K562 (cell line): Measurements from ENCODE around the gene EEF1A2. TPM values are rescaled to one million over a fixed set of nuclear protein-coding genes. Genes with fewer than 3 reads are reported as not detected.

Experiments used
- ATAC-seq: fragments of 200-7000 bp; cut with Tn5 transposase; 3 replicates; pipeline ENCODE4 v1.9.1; 2020; ENCODE audit warnings: moderate library complexity
- BruUV-seq: library from RNA; stranded (reverse); fragments of 400-500 nt; replicated peaks from 2 replicates; lab custom pipeline; 2021; lab: Mats Ljungman, UMichigan
- CTCF ChIA-PET: fragments of 300-600 bp; formaldehyde crosslinking; extraction: SDS; loops from one replicate; lab custom pipeline; 2021; ENCODE audit warnings: low intra/inter-chr PET ratio; lab: Yijun Ruan, JAX
- POLR2A ChIA-PET: fragments of 300-600, 350-650 bp; sonication (Branson Sonifier 250); formaldehyde crosslinking; extraction: SDS; loops from one replicate; lab custom pipeline; 2021; ENCODE audit warnings: antibody characterized with exemption, inconsistent platforms; lab: Yijun Ruan, JAX
- DNase-seq, 4 experiments: peaks; one replicate each; pipeline versions ENCODE4 v3.0.0 to v3.0.0-alpha.2; 2011 to 2018; ENCODE audit warnings: low spot score in 3 of 4, mixed read lengths in 3 of 4; ENCODE audit errors: extremely low read depth in 1 of 4
- FAIRE-seq: peaks from 2 replicates; lab custom pipeline; 2011; peaks lifted over from hg19 to GRCh38; lab: Jason Lieb, UNC
- H2AFZ ChIP-seq: 2 replicates; pipeline ENCODE4 v1.6.0; 2011; ENCODE audit warnings: low read depth, low read length, control low read depth, inconsistent platforms
- H3K27ac ChIP-seq: fragments of 200-600 bp; 3 replicates; pipeline ENCODE4 v1.8.0; 2011; ENCODE audit warnings: low read depth, mild to moderate bottlenecking, control low read depth, inconsistent platforms, low read length, moderate library complexity, mixed read lengths; ENCODE audit errors: extremely low read depth
- H3K27me3 ChIP-seq, 2 experiments: fragments of 300-600 bp in 1 of 2; 2 replicates in 1 of 2; 3 replicates in 1 of 2; pipeline versions ENCODE4 v1.6.0 to v1.8.0; 2011; ENCODE audit warnings: inconsistent platforms in 2 of 2, low read length in 2 of 2, mild to moderate bottlenecking in 1 of 2, mixed read lengths in 1 of 2, moderate library complexity in 1 of 2; ENCODE audit not compliant: control insufficient read depth in 2 of 2, insufficient read depth in 2 of 2
- H3K36me3 ChIP-seq: fragments of 300-600 bp; 3 replicates; pipeline ENCODE4 v1.8.0; 2011; ENCODE audit warnings: mild to moderate bottlenecking, low read length, inconsistent platforms; ENCODE audit not compliant: control insufficient read depth, insufficient read depth
- H3K4me1 ChIP-seq, 2 experiments: fragments of 200-600 bp in 1 of 2; replicated peaks in 1 of 2; 2 replicates in 1 of 2; 3 replicates in 1 of 2; pipeline versions ENCODE4 v1.5.1 to v1.8.0; 2011; ENCODE audit warnings: inconsistent platforms in 2 of 2, low read length in 2 of 2, mild to moderate bottlenecking in 1 of 2, mixed read lengths in 1 of 2, moderate library complexity in 1 of 2; ENCODE audit not compliant: control insufficient read depth in 2 of 2, insufficient read depth in 2 of 2
- H3K4me2 ChIP-seq: 2 replicates; pipeline ENCODE4 v1.6.1; 2011; ENCODE audit warnings: low read length, control low read depth, inconsistent platforms, mixed read lengths; ENCODE audit not compliant: insufficient read depth
- H3K4me3 ChIP-seq: fragments of 200-600 bp; sonication (generic), shearing (Covaris generic); 2 replicates; pipeline ENCODE4 v1.5.1; 2016; ENCODE audit warnings: control low read depth, inconsistent platforms
- H3K79me2 ChIP-seq: fragments of 200-600 bp; 3 replicates; pipeline ENCODE4 v1.8.0; 2011; ENCODE audit warnings: low read length, inconsistent platforms; ENCODE audit not compliant: control insufficient read depth, insufficient read depth
- H3K9ac ChIP-seq, 2 experiments: 2 replicates each; pipeline versions ENCODE4 v1.6.0 to v1.6.1; 2011; ENCODE audit warnings: low read depth in 2 of 2, low read length in 2 of 2, control low read depth in 1 of 2, inconsistent platforms in 1 of 2, mild to moderate bottlenecking in 1 of 2, mixed read lengths in 1 of 2; ENCODE audit not compliant: insufficient read depth in 1 of 2
- H3K9me1 ChIP-seq: one replicate; pipeline ENCODE4 v1.6.0; 2011; ENCODE audit warnings: inconsistent platforms, mild to moderate bottlenecking, low read length, moderate library complexity; ENCODE audit not compliant: control insufficient read depth, insufficient read depth
- H3K9me3 ChIP-seq: replicated peaks from 2 replicates; pipeline ENCODE4 v1.5.1; 2011; ENCODE audit warnings: low read depth, low read length, inconsistent platforms; ENCODE audit not compliant: control insufficient read depth, insufficient read depth
- H4K20me1 ChIP-seq: replicated peaks from 2 replicates; pipeline ENCODE4 v1.6.1; 2011; ENCODE audit warnings: low read length, inconsistent platforms, mixed read lengths; ENCODE audit not compliant: control insufficient read depth, insufficient read depth
- KDM5B ChIP-seq: fragments of 200-600 bp; sonication (generic); IDR thresholded peaks from 2 replicates; pipeline ENCODE4 v1.6.1; 2012; ENCODE audit warnings: low read depth, mild to moderate bottlenecking, moderate library complexity, low read length, control low read depth, inconsistent platforms; ENCODE audit not compliant: insufficient replicate concordance
- NFE2 ChIP-seq: IDR thresholded peaks from 2 replicates; pipeline ENCODE4 v1.6.1; 2014; ENCODE audit warnings: antibody characterized with exemption, low read depth
- POLR2AphosphoS2 ChIP-seq: IDR thresholded peaks from 2 replicates; pipeline ENCODE4 v1.6.1; 2012; ENCODE audit warnings: low read length, improper control_type of control experiment
- POLR2G ChIP-seq: fragments of 200-400 bp; formaldehyde crosslinking; IDR thresholded peaks from 2 replicates; pipeline ENCODE4 v1.6.1; 2017; ENCODE audit warnings: low read depth, mild to moderate bottlenecking, antibody characterized with exemption, low read length, moderate library complexity
- YY1 ChIP-seq, 3 experiments: IDR thresholded peaks; 2 replicates each; pipeline ENCODE4 v1.6.1; 2011; ENCODE audit warnings: low read length in 2 of 3, mild to moderate bottlenecking in 2 of 3, moderate library complexity in 2 of 3, borderline replicate concordance in 1 of 3, control low read depth in 1 of 3, low read depth in 1 of 3; ENCODE audit not compliant: insufficient read depth in 3 of 3, insufficient replicate concordance in 2 of 3, control insufficient read depth in 1 of 3, insufficient read length in 1 of 3; ENCODE audit errors: extremely low read depth in 1 of 3
- ZNF785 ChIP-seq: fragments of 250-450 bp; sonication (Bioruptor Pico); IDR thresholded peaks from 2 replicates; pipeline ENCODE4 v1.4.0; 2020; ENCODE audit warnings: mild to moderate bottlenecking
- ZNF830 ChIP-seq: fragments of 250-450 bp; sonication (Bioruptor Pico); IDR thresholded peaks from 2 replicates; pipeline ENCODE4 v1.5.0; 2021; ENCODE audit warnings: mild to moderate bottlenecking
- WGBS: fragments of 100-300 bp; shearing (Covaris generic); methylation state at CpG from one replicate; pipeline ENCODE4 v1.1.6; 2016; ENCODE audit warnings: low coverage, mixed read lengths; ENCODE audit not compliant: insufficient coverage; ENCODE audit errors: missing lambda C conversion rate; 5-methylcytosine and 5-hydroxymethylcytosine counted together
- in situ Hi-C: fragments of 300-500 bp; cut with MboI; formaldehyde crosslinking; loops from 4 replicates; pipeline ENCODE4 v1.15.0; 2018; ENCODE audit warnings: inconsistent platforms, mixed read lengths
- intact Hi-C: fragments of 100-400 bp; cut with micrococcal nuclease; formaldehyde crosslinking; loops from 2 replicates; pipeline ENCODE4 v1.14.2; 2022
- polyA plus RNA-seq, 8 experiments: library from polyadenylated mRNA; depleted of rRNA in 4 of 8; stranded (reverse) in 5 of 8; unstranded in 3 of 8; fragments of >200 nt; fragmentation: Nextera tagmentation in 2 of 8; fragmentation: Illumina TruSeq in 1 of 8; extraction: Ambion mirVana in 2 of 8; extraction: Trizol in 1 of 8; gene quantifications; 2 replicates each; pipeline versions ENCODE4 v1.2.1 to v1.2.3, GENCODE V29; 2011 to 2014; ENCODE audit warnings: inconsistent platforms in 1 of 8, missing spikeins in 1 of 8
- total RNA-seq, 7 experiments: library from RNA; depleted of rRNA in 6 of 7; stranded (reverse); fragments of >200 nt in 6 of 7; fragmentation: Illumina TruSeq in 2 of 7; extraction: Trizol in 2 of 7; gene quantifications; 2 replicates each; pipeline versions ENCODE4 v1.2.1 to v1.2.3, GENCODE V29; 2011 to 2021; ENCODE audit warnings: low replicate concordance in 1 of 7
- TF ChIP-seq, protein P1 (sequence below), 2 experiments: fragments of 200-800 bp in 1 of 2; sonication (Bioruptor generic) in 1 of 2; sonication (generic) in 1 of 2; formaldehyde crosslinking in 1 of 2; IDR thresholded peaks in 1 of 2; conservative IDR thresholded peaks in 1 of 2; 2 replicates each; pipeline versions ENCODE4 v1.5.0 to v1.6.1; 2016 to 2020; ENCODE audit warnings: missing compliant biosample characterization in 1 of 2, missing genetic modification characterization in 1 of 2, missing genetic modification reagents in 1 of 2
- TF ChIP-seq, protein P2 (sequence below): sonication (generic); formaldehyde crosslinking; IDR thresholded peaks from 2 replicates; pipeline ENCODE4 v1.8.1; 2023; ENCODE audit warnings: mild to moderate bottlenecking, missing genetic modification reagents, moderate library complexity

Gene EEF1A2
- total and polyA plus RNA-seq, 9 of the 15 experiments (the other 6 are each of a cell fraction or from before 2014, with no cell fraction given) = 0.04 to 29.6 (median 11.5) TPM

DNA sequence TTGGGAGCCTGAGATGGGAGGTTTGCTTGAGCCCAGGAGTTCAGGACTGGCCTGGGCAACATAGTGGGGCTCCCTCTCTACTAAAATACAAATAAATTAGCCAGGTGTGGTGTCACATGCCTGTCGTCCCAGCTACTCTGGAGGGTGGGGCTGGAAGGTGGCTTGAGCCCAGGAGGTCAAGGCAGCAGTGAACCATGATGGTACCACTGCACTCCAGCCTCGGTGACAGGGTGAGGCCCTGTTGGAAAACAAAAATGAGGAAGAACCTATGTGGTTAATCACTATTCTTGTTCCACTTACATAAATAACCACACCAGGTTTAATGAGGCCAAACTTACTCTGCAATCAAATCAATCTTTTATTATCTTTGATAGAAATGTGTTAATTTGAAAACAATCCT is 27.1 kb upstream of the EEF1A2 start:
- H2AFZ ChIP-seq = no peak overlapping the region
- peaks cover 4 to 48% of the 10 kb centered on the region in 2 experiments for H3K4me1 ChIP-seq
- H3K27me3 ChIP-seq = peaks cover 0 to 22% of the 10 kb centered on the region in 2 experiments; a peak in 1 of 5 replicates
- POLR2A ChIA-PET = interaction anchor here (0.6 to 4.0 kb wide), 6 partner anchors 9 to 260 kb away, joined by 3 to 27 read pairs (median 4); partner anchors contain the start of gene PTK6
- ATAC-seq (no peak), FAIRE-seq (no peak), DNase-seq (no peak)
- H3K9me3 ChIP-seq = peaks cover 7% of the 10 kb centered on the region
- CTCF ChIA-PET = no interaction called here
- no peak overlapping the region for H3K27ac ChIP-seq
- 3% methylated on average over 2 of the region's 2 CpGs for WGBS
- H3K36me3 ChIP-seq = peaks cover 23% of the 10 kb centered on the region; the same call in 2 of the 3 replicates
- TF ChIP-seq POLR2AphosphoS2 (0 out of 2 replicates have a peak, but pooled peaks have one; percentile 50), ZNF830 (no peak), YY1 (IDR thresholded peaks at IDR 0.05; ENCODE audit: borderline replicate concordance in 1 of 3, control insufficient read depth in 1 of 3, extremely low read depth in 1 of 3, insufficient read depth in 3 of 3, insufficient read length in 1 of 3, insufficient replicate concordance in 2 of 3, low read depth in 1 of 3, low read length in 2 of 3) (no peak), ZNF785 (CRISPR knock-in tag) (no peak), KDM5B (peak; percentile 61), NFE2 (no peak), POLR2G (0 out of 2 replicates have a peak, but pooled peaks have one; percentile 33)
- TF ChIP-seq, protein P1, sequence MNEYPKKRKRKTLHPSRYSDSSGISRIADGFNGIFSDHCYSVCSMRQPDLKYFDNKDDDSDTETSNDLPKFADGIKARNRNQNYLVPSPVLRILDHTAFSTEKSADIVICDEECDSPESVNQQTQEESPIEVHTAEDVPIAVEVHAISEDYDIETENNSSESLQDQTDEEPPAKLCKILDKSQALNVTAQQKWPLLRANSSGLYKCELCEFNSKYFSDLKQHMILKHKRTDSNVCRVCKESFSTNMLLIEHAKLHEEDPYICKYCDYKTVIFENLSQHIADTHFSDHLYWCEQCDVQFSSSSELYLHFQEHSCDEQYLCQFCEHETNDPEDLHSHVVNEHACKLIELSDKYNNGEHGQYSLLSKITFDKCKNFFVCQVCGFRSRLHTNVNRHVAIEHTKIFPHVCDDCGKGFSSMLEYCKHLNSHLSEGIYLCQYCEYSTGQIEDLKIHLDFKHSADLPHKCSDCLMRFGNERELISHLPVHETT (CRISPR knock-in tag; conservative IDR thresholded peaks at IDR 0.05 in 1 of 2, IDR thresholded peaks at IDR 0.05 in 1 of 2) = no peak
- TF ChIP-seq, protein P2, sequence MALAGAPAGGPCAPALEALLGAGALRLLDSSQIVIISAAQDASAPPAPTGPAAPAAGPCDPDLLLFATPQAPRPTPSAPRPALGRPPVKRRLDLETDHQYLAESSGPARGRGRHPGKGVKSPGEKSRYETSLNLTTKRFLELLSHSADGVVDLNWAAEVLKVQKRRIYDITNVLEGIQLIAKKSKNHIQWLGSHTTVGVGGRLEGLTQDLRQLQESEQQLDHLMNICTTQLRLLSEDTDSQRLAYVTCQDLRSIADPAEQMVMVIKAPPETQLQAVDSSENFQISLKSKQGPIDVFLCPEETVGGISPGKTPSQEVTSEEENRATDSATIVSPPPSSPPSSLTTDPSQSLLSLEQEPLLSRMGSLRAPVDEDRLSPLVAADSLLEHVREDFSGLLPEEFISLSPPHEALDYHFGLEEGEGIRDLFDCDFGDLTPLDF (CRISPR knock-in tag) = no peak
- no peak overlapping the region for H3K4me3 ChIP-seq
- H4K20me1 ChIP-seq = peaks cover 5% of the 10 kb centered on the region; the same call in 1 of the 2 replicates
- H3K9me1 ChIP-seq = no peaks in the 10 kb centered on the region
- no TSS peak for BruUV-seq
- no peak overlapping the region for H3K9ac ChIP-seq
- intact Hi-C loops (no loop called here), in situ Hi-C loops (no loop called here)
- H3K4me2 ChIP-seq = no peak overlapping the region
- H3K79me2 ChIP-seq = peaks cover 12% of the 10 kb centered on the region
